Pons (tissue), 1 donor: ENCODE data around the gene ZFYVE28.

Experiments
- DNase-seq: peaks from one replicate; pipeline ENCODE4 v3.0.0-alpha.2; 2016; ENCODE audit warnings: low spot score

The ZFYVE28 gene

GRCh38 chr4:2428496-2429213, 10.2 kb upstream of the ZFYVE28 start:
- no peak for DNase-seq

GRCh38 chr4:2427383-2428334, 9.2 kb upstream of the ZFYVE28 start:
- DNase-seq = no peak

- no peak for DNase-seq
Observed at GRCh38 chr4:2426711-2427275, 8.3 kb upstream of the ZFYVE28 start.

- DNase-seq = no peak
Observed at GRCh38 chr4:2426069-2426397, 7.6 kb upstream of the ZFYVE28 start.

- DNase-seq = no peak
Observed at GRCh38 chr4:2425386-2426068, 7.1 kb upstream of the ZFYVE28 start.

- no peak for DNase-seq
Observed at GRCh38 chr4:2424581-2424980, 6.1 kb upstream of the ZFYVE28 start.

GRCh38 chr4:2423695-2424094, 5.2 kb upstream of the ZFYVE28 start:
- DNase-seq = no peak

- no peak for DNase-seq
Observed at GRCh38 chr4:2423066-2423465, 4.6 kb upstream of the ZFYVE28 start.

- no peak for DNase-seq
Observed at GRCh38 chr4:2421928-2422327, 3.5 kb upstream of the ZFYVE28 start.

GRCh38 chr4:2419814-2420213, 1.4 kb upstream of the ZFYVE28 start:
- no peak for DNase-seq

- DNase-seq = peak; percentile 95
Observed at GRCh38 chr4:2418650-2419571, 466 bp upstream of the ZFYVE28 start, which contains the start of gene CFAP99. Gene CFAP99 (plus strand): TSS chr4:2418955.

GRCh38 chr4:2417226-2417764, 1.1 kb downstream of the ZFYVE28 start:
- DNase-seq = no peak

GRCh38 chr4:2416564-2417225, 1.8 kb downstream of the ZFYVE28 start:
- no peak for DNase-seq

GRCh38 chr4:2415881-2416563, 2.4 kb downstream of the ZFYVE28 start:
- DNase-seq = no peak

GRCh38 chr4:2415213-2415612, 3.2 kb downstream of the ZFYVE28 start:
- DNase-seq = no peak

GRCh38 chr4:2413821-2414610, 4.4 kb downstream of the ZFYVE28 start:
- DNase-seq = no peak

GRCh38 chr4:2412885-2413716, 5.3 kb downstream of the ZFYVE28 start:
- peak; percentile 75 for DNase-seq

- no peak for DNase-seq
Observed at GRCh38 chr4:2412534-2412884, 5.9 kb downstream of the ZFYVE28 start.
